GM12878 (cell line): ENCODE measurements around the gene MKRN1. TPM values are rescaled to one million over a fixed set of nuclear protein-coding genes. Genes with fewer than 3 reads are reported as not detected.

Experiments used
- ATAC-seq: fragments of 200-7000 bp; cut with Tn5 transposase; 3 replicates; pipeline ENCODE4 v1.9.1; 2020; ENCODE audit warnings: mild to moderate bottlenecking, moderate library complexity
- BruUV-seq: library from RNA; stranded (reverse); fragments of 400-500 nt; replicated peaks from 2 replicates; lab custom pipeline; 2021; lab: Mats Ljungman, UMichigan
- CTCF ChIA-PET: fragments of 300-600 bp; sonication (Branson Sonifier 250); formaldehyde crosslinking; extraction: SDS; loops from one replicate; lab custom pipeline; 2021; ENCODE audit warnings: inconsistent platforms; lab: Yijun Ruan, JAX
- POLR2A ChIA-PET: fragments of 350-600 bp; formaldehyde crosslinking; extraction: SDS; loops from one replicate; lab custom pipeline; 2021; ENCODE audit warnings: inconsistent platforms; lab: Charles Lee
- RAD21 ChIA-PET: fragments of 300-600 bp; sonication (Branson Sonifier 250); formaldehyde crosslinking; loops from one replicate; lab custom pipeline; 2023; ENCODE audit warnings: antibody characterized with exemption; ENCODE audit not compliant: unreplicated experiment; lab: Charles Lee
- SMC1A ChIA-PET: fragments of 300-600 bp; sonication (Branson Sonifier 250); formaldehyde crosslinking; loops from one replicate; lab custom pipeline; 2023; ENCODE audit not compliant: unreplicated experiment, uncharacterized antibody; lab: Charles Lee
- DNase-seq: peaks from one replicate; pipeline ENCODE4 v3.0.0-alpha.2; 2011; ENCODE audit warnings: low read depth, low spot score
- FAIRE-seq: peaks from 3 replicates; lab custom pipeline; 2011; peaks lifted over from hg19 to GRCh38; lab: Jason Lieb, UNC
- H2AFZ ChIP-seq: 2 replicates; pipeline ENCODE4 v1.6.0; 2011; ENCODE audit warnings: low read depth, low read length, control low read depth; ENCODE audit not compliant: control insufficient read depth
- H3K27ac ChIP-seq: 2 replicates; pipeline ENCODE4 v1.5.1; 2011; ENCODE audit warnings: control low read depth; ENCODE audit not compliant: control insufficient read depth, insufficient read depth
- H3K27me3 ChIP-seq, 2 experiments: replicated peaks in 1 of 2; 2 replicates each; pipeline versions ENCODE4 v1.6.0 to v1.6.1; 2011; ENCODE audit warnings: low read length in 1 of 2; ENCODE audit not compliant: control insufficient read depth in 2 of 2, insufficient read depth in 2 of 2
- H3K36me3 ChIP-seq, 2 experiments: 2 replicates each; pipeline ENCODE4 v1.5.1; 2011; ENCODE audit warnings: low read length in 1 of 2; ENCODE audit not compliant: control insufficient read depth in 2 of 2, insufficient read depth in 2 of 2
- H3K4me1 ChIP-seq: 2 replicates; pipeline ENCODE4 v1.6.1; 2011; ENCODE audit warnings: mild to moderate bottlenecking, low read length, moderate library complexity, mixed read lengths; ENCODE audit not compliant: control insufficient read depth, insufficient read depth
- H3K4me2 ChIP-seq: 2 replicates; pipeline ENCODE4 v1.6.0; 2011; ENCODE audit warnings: control low read depth; ENCODE audit not compliant: control insufficient read depth, insufficient read depth
- H3K4me3 ChIP-seq: fragments of 200-600 bp; sonication (generic); 2 replicates; pipeline ENCODE4 v1.5.1; 2016
- H3K79me2 ChIP-seq: 2 replicates; pipeline ENCODE4 v1.6.0; 2011; ENCODE audit warnings: low read length; ENCODE audit not compliant: control insufficient read depth, insufficient read depth
- H3K9ac ChIP-seq: 2 replicates; pipeline ENCODE4 v1.8.0; 2011; ENCODE audit warnings: low read length, control low read depth, mixed read lengths; ENCODE audit not compliant: control insufficient read depth, insufficient read depth
- H3K9me3 ChIP-seq: replicated peaks from 3 replicates; pipeline ENCODE4 v1.5.1; 2011; ENCODE audit warnings: mild to moderate bottlenecking, low read length; ENCODE audit not compliant: control insufficient read depth, insufficient read depth
- H4K20me1 ChIP-seq: 2 replicates; pipeline ENCODE4 v1.6.0; 2011; ENCODE audit not compliant: control insufficient read depth, insufficient read depth
- GATAD2B ChIP-seq: fragments of 450-650 bp; conservative IDR thresholded peaks from 2 replicates; pipeline ENCODE4 v1.6.1; 2017; ENCODE audit warnings: low read depth, mild to moderate bottlenecking, moderate library complexity
- IKZF2 ChIP-seq, 2 experiments: fragments of 450-650 bp; IDR thresholded peaks; 2 replicates each; pipeline ENCODE4 v1.6.1; 2017; ENCODE audit warnings: mild to moderate bottlenecking in 2 of 2, moderate library complexity in 2 of 2
- JUNB ChIP-seq: IDR thresholded peaks from 2 replicates; pipeline ENCODE4 v1.6.1; 2016; ENCODE audit warnings: antibody characterized with exemption, mild to moderate bottlenecking
- LARP7 ChIP-seq: fragments of 450-650 bp; IDR thresholded peaks from 2 replicates; pipeline ENCODE4 v1.6.1; 2017; ENCODE audit warnings: mild to moderate bottlenecking
- NBN ChIP-seq: fragments of 450-650 bp; IDR thresholded peaks from 2 replicates; pipeline ENCODE4 v1.6.1; 2016
- PAX8 ChIP-seq: fragments of 450-650 bp; IDR thresholded peaks from 2 replicates; pipeline ENCODE4 v1.6.1; 2017; ENCODE audit warnings: mild to moderate bottlenecking, moderate library complexity
- RB1 ChIP-seq: fragments of 450-650 bp; formaldehyde crosslinking; IDR thresholded peaks from 2 replicates; pipeline ENCODE4 v1.6.1; 2017; ENCODE audit warnings: mild to moderate bottlenecking, borderline replicate concordance
- ZNF217 ChIP-seq: fragments of 450-650 bp; IDR thresholded peaks from 2 replicates; pipeline ENCODE4 v1.6.1; 2017; ENCODE audit warnings: antibody characterized with exemption, mild to moderate bottlenecking
- WGBS: methylation state at CpG from one replicate; pipeline ENCODE4 v1.1.6; 2016; ENCODE audit warnings: low lambda C conversion rate; ENCODE audit not compliant: insufficient replicate concordance, insufficient coverage; ENCODE audit errors: missing lambda C conversion rate; 5-methylcytosine and 5-hydroxymethylcytosine counted together
- in situ Hi-C: fragments of 300-500 bp; cut with MboI; formaldehyde crosslinking; loops from 9 replicates; pipeline ENCODE4 v1.14.3; 2018; ENCODE audit warnings: mixed read lengths
- intact Hi-C: fragments of 100-400 bp; cut with micrococcal nuclease; formaldehyde crosslinking; loops from one replicate; pipeline ENCODE4 v1.14.2; 2022; ENCODE audit not compliant: unreplicated experiment
- polyA plus RNA-seq, 11 experiments: library from polyadenylated mRNA; depleted of rRNA in 4 of 11; unstranded in 6 of 11; stranded (reverse) in 5 of 11; fragments of >200 nt; fragmentation: Nextera tagmentation in 4 of 11; fragmentation: Illumina TruSeq in 1 of 11; extraction: Ambion mirVana in 4 of 11; extraction: Trizol in 1 of 11; gene quantifications; 1 replicate in 1 of 11; 2 replicates in 10 of 11; pipeline versions ENCODE4 v1.2.1 to v1.2.3, GENCODE V29; 2011 to 2016; ENCODE audit warnings: inconsistent platforms in 2 of 11, missing spikeins in 2 of 11, low read depth in 1 of 11
- total RNA-seq, 4 experiments: library from RNA; depleted of rRNA in 3 of 4; stranded (reverse); fragments of >200 nt in 3 of 4; fragmentation: Illumina TruSeq in 1 of 4; extraction: Trizol in 1 of 4; gene quantifications; 2 replicates each; pipeline versions ENCODE4 v1.2.1 to v1.2.3, GENCODE V29; 2013 to 2021
- TF ChIP-seq, protein P1 (sequence below): fragments of 450-650 bp; IDR thresholded peaks from 2 replicates; pipeline ENCODE4 v1.6.1; 2017; ENCODE audit warnings: antibody characterized with exemption, mild to moderate bottlenecking, moderate library complexity
- TF ChIP-seq, protein P2 (sequence below): fragments of 450-650 bp; IDR thresholded peaks from 2 replicates; pipeline ENCODE4 v1.6.1; 2017; ENCODE audit warnings: mild to moderate bottlenecking, moderate library complexity
- TF ChIP-seq, protein P3 (sequence below): IDR thresholded peaks from 2 replicates; pipeline ENCODE4 v1.6.1; 2012; ENCODE audit warnings: low read length, inconsistent platforms

MKRN1 gene
- total and polyA plus RNA-seq, 10 of the 15 experiments (the other 5 are each of a cell fraction or from before 2014, with no cell fraction given) = 19.1 to 61.3 (median 50.6) TPM

DNA sequence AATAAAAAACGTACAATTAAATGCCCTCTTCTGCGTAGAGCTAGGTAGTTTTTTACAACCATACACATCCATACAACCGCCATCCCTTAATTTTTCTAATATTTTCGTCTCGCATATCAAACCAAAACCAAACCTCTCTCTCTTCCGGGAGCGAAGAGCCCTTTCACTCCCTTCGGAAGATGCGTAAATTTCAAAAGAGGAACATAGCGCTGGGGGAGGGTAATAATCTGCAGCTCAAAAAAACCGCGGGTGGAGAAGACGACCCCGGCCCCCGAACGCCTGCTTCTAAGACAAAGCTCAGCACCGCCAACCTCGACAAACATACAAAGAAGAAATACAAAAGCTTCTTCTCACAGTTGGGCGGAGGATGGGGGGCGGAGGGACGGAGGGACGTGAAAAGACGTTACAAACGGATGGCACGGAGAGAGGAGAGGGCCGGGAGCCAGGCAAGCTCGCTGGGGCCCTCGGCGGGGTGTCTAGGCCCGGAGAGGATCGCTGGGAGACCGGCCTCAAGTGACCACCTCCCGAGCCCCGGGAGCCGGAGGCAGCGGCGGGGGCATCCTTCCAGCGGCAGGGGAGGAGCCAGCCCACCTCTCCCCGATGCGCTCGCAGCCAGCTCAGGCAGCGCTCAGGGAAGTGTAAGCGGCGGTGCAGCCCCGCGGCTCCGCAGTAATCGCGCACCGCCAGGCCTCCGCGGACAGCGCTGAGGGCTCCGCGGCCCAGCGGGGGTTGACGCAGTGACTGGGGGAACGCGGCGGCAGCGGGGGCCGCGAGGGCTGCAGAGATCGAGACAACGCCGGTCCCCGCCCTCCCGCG is 851 bp downstream of the MKRN1 start:
- H3K79me2 ChIP-seq = peaks cover 46% of the 10 kb centered on the region
- no peaks in the 10 kb centered on the region for H3K27me3 ChIP-seq
- intact Hi-C loops = loop anchor here (5.0 kb wide), 2 partner anchors 301 to 534 kb away; partner anchors contain the start of genes KDM7A and MRPS33
- DNase-seq (no peak), FAIRE-seq (no peak), ATAC-seq (peak; percentile 54)
- BruUV-seq = no TSS peak
- peak overlapping the region; percentile 82 for H3K9ac ChIP-seq
- H2AFZ ChIP-seq = peak overlapping the region; percentile 48
- H3K4me2 ChIP-seq = peak overlapping the region; percentile 90; the same call in 1 of the 2 replicates
- peaks cover 13% of the 10 kb centered on the region for H3K4me1 ChIP-seq
- in situ Hi-C loops = no loop called here
- SMC1A ChIA-PET = interaction anchor here (0.8 to 3.9 kb wide), 7 partner anchors 10 to 876 kb away, joined by 3 to 27 read pairs (median 3); no protein-coding TSS in a partner anchor
- CTCF ChIA-PET = interaction anchor here (0.6 to 5.2 kb wide), 8 partner anchors 12 to 1044 kb away, joined by 3 to 67 read pairs (median 3); partner anchors contain the start of gene KDM7A
- peak overlapping the region; percentile 98 for H3K4me3 ChIP-seq
- peaks cover 4% of the 10 kb centered on the region for H4K20me1 ChIP-seq
- RAD21 ChIA-PET = interaction anchor here (0.7 to 2.0 kb wide), 7 partner anchors 11 to 534 kb away, joined by 3 to 8 read pairs (median 5); partner anchors contain the start of gene SLC37A3
- WGBS = under 1% methylated on average over 47 of the region's 69 CpGs
- H3K27ac ChIP-seq = peak overlapping the region; percentile 76
- H3K36me3 ChIP-seq = no peaks in the 10 kb centered on the region
- POLR2A ChIA-PET = interaction anchor here (0.6 to 1.4 kb wide), 4 partner anchors 10 to 46 kb away, joined by 3 to 4 read pairs (median 3); no protein-coding TSS in a partner anchor
- no peaks in the 10 kb centered on the region for H3K9me3 ChIP-seq
- TF ChIP-seq PAX8 = no peak
- TF ChIP-seq GATAD2B = 0 out of 2 replicates have a peak, but pooled peaks have one; percentile 41
- peak; percentile 84 for TF ChIP-seq LARP7
- TF ChIP-seq, protein P1, sequence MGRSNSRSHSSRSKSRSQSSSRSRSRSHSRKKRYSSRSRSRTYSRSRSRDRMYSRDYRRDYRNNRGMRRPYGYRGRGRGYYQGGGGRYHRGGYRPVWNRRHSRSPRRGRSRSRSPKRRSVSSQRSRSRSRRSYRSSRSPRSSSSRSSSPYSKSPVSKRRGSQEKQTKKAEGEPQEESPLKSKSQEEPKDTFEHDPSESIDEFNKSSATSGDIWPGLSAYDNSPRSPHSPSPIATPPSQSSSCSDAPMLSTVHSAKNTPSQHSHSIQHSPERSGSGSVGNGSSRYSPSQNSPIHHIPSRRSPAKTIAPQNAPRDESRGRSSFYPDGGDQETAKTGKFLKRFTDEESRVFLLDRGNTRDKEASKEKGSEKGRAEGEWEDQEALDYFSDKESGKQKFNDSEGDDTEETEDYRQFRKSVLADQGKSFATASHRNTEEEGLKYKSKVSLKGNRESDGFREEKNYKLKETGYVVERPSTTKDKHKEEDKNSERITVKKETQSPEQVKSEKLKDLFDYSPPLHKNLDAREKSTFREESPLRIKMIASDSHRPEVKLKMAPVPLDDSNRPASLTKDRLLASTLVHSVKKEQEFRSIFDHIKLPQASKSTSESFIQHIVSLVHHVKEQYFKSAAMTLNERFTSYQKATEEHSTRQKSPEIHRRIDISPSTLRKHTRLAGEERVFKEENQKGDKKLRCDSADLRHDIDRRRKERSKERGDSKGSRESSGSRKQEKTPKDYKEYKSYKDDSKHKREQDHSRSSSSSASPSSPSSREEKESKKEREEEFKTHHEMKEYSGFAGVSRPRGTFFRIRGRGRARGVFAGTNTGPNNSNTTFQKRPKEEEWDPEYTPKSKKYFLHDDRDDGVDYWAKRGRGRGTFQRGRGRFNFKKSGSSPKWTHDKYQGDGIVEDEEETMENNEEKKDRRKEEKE = no peak
- TF ChIP-seq, protein P2, sequence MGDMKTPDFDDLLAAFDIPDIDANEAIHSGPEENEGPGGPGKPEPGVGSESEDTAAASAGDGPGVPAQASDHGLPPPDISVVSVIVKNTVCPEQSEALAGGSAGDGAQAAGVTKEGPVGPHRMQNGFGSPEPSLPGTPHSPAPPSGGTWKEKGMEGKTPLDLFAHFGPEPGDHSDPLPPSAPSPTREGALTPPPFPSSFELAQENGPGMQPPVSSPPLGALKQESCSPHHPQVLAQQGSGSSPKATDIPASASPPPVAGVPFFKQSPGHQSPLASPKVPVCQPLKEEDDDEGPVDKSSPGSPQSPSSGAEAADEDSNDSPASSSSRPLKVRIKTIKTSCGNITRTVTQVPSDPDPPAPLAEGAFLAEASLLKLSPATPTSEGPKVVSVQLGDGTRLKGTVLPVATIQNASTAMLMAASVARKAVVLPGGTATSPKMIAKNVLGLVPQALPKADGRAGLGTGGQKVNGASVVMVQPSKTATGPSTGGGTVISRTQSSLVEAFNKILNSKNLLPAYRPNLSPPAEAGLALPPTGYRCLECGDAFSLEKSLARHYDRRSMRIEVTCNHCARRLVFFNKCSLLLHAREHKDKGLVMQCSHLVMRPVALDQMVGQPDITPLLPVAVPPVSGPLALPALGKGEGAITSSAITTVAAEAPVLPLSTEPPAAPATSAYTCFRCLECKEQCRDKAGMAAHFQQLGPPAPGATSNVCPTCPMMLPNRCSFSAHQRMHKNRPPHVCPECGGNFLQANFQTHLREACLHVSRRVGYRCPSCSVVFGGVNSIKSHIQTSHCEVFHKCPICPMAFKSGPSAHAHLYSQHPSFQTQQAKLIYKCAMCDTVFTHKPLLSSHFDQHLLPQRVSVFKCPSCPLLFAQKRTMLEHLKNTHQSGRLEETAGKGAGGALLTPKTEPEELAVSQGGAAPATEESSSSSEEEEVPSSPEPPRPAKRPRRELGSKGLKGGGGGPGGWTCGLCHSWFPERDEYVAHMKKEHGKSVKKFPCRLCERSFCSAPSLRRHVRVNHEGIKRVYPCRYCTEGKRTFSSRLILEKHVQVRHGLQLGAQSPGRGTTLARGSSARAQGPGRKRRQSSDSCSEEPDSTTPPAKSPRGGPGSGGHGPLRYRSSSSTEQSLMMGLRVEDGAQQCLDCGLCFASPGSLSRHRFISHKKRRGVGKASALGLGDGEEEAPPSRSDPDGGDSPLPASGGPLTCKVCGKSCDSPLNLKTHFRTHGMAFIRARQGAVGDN = no peak
- no peak for TF ChIP-seq IKZF2 (IDR thresholded peaks at IDR 0.05)
- TF ChIP-seq, protein P3, sequence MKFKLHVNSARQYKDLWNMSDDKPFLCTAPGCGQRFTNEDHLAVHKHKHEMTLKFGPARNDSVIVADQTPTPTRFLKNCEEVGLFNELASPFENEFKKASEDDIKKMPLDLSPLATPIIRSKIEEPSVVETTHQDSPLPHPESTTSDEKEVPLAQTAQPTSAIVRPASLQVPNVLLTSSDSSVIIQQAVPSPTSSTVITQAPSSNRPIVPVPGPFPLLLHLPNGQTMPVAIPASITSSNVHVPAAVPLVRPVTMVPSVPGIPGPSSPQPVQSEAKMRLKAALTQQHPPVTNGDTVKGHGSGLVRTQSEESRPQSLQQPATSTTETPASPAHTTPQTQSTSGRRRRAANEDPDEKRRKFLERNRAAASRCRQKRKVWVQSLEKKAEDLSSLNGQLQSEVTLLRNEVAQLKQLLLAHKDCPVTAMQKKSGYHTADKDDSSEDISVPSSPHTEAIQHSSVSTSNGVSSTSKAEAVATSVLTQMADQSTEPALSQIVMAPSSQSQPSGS = no peak
- TF ChIP-seq JUNB = no peak
- TF ChIP-seq NBN = peak; percentile 18; the same call in 1 of the 2 replicates
- TF ChIP-seq RB1 = no peak
- TF ChIP-seq ZNF217 = no peak
